Activated naive CD4-positive, alpha-beta T cell treated with anti-CD3 and anti-CD28 coated beads, Interleukin-2, amount 50 U/mL, for 24 hours (primary cell): ENCODE data around the gene PDE8B.
"Not testable (repeated sequence)": the region's sequence is repeated elsewhere in the genome, so short reads cannot be mapped to it uniquely, and the experiment has no call there.

Experiments used
- H3K27ac Mint-ChIP-seq: one replicate; pipeline ENCODE4 v1.8.0; 2021; ENCODE audit warnings: mild to moderate bottlenecking, mixed read lengths
- H3K27me3 Mint-ChIP-seq: one replicate; pipeline ENCODE4 v1.8.0; 2021; ENCODE audit warnings: mixed read lengths
- H3K36me3 Mint-ChIP-seq: one replicate; pipeline ENCODE4 v1.8.0; 2021; ENCODE audit warnings: mixed read lengths
- H3K4me1 Mint-ChIP-seq: one replicate; pipeline ENCODE4 v1.8.0; 2021; ENCODE audit warnings: mixed read lengths
- H3K4me3 Mint-ChIP-seq: one replicate; pipeline ENCODE4 v1.8.0; 2021; ENCODE audit warnings: mild to moderate bottlenecking, mixed read lengths
- H3K9me3 Mint-ChIP-seq: one replicate; pipeline ENCODE4 v1.8.0; 2021; ENCODE audit warnings: mixed read lengths

Gene PDE8B

GRCh38 chr5:77449981-77450380 lies 239.5 kb downstream of the PDE8B start:
- H3K27ac Mint-ChIP-seq = no peak overlapping the region
- no peaks in the 10 kb centered on the region for H3K27me3 Mint-ChIP-seq
- no peaks in the 10 kb centered on the region for H3K9me3 Mint-ChIP-seq
- H3K4me3 Mint-ChIP-seq = no peak overlapping the region
- H3K4me1 Mint-ChIP-seq = no peaks in the 10 kb centered on the region
- H3K36me3 Mint-ChIP-seq = peaks cover 30% of the 10 kb centered on the region

DNA sequence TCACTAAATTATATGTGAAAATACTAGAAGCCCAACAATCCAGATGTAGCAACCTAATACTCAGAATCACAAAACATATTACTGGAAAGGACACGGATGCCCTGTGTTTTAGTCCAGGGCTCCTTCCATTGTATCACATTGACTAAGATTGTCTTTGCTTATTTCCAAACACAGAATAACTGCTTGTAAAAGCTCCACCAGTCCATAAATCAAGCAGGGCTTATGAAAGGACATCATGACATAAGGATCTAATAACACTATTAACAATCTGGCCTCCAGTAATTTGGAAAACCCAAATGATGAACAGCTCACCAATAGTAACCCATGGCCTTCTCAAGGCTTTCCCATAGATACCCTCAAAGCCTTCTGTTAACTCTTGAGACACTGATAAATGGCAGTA lies 241.9 kb downstream of the PDE8B start:
- no peaks in the 10 kb centered on the region for H3K27me3 Mint-ChIP-seq
- no peaks in the 10 kb centered on the region for H3K9me3 Mint-ChIP-seq
- no peaks in the 10 kb centered on the region for H3K4me1 Mint-ChIP-seq
- H3K4me3 Mint-ChIP-seq = no peak overlapping the region
- H3K36me3 Mint-ChIP-seq = peaks cover 28% of the 10 kb centered on the region
- no peak overlapping the region for H3K27ac Mint-ChIP-seq

- Mint-ChIP-seq H3K27me3 (no peaks in the 10 kb centered on the region), H3K27ac (no peak overlapping the region), H3K9me3 (no peaks in the 10 kb centered on the region), H3K4me1 (no peaks in the 10 kb centered on the region), H3K36me3 (peaks cover 22% of the 10 kb centered on the region), H3K4me3 (no peak overlapping the region)
Observed at GRCh38 chr5:77454123-77454522, 243.6 kb downstream of the PDE8B start.

DNA sequence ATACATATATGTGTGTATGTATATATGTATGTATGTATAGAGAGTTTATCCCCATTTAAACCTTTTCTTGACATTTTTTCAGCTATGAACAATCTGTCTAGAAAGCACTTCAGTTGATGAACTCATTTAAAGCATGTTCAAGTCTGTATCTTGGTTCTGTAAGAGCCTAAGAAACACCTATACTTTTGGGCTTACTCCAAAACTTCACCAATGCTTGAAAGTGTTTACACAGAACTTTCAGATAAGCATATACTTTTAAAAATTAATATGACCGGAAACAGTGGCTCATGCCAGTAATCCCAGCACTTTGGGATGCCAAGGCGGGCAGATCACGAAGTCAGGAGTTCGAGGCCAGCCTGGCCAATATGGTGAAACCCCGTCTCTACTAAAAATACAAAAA lies 250.8 kb downstream of the PDE8B start:
- H3K9me3 Mint-ChIP-seq = no peaks in the 10 kb centered on the region
- H3K4me1 Mint-ChIP-seq = no peaks in the 10 kb centered on the region
- H3K27me3 Mint-ChIP-seq = no peaks in the 10 kb centered on the region
- peaks cover 9% of the 10 kb centered on the region for H3K36me3 Mint-ChIP-seq
- H3K27ac Mint-ChIP-seq = no peak overlapping the region
- no peak overlapping the region for H3K4me3 Mint-ChIP-seq

DNA sequence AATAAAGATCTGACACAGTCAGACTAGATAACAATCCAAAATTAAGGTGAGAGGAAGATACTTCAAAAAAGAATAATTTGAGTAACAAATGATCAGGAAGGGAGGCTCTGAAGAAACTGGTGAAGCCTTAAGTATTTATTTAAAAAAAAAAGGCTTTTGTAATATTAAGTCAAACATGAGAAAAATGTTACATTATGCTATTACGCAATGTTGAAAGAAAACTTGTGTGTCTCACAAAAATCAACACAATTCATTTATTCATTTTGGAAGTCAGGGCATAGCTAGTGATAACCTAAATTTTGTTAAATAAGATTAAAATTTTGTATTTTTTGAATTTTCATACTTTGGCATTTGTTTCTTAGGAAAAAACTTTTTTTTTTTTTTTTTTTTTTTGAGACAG lies 253.4 kb downstream of the PDE8B start:
- no peaks in the 10 kb centered on the region for H3K4me1 Mint-ChIP-seq
- H3K36me3 Mint-ChIP-seq = peaks cover 8% of the 10 kb centered on the region
- no peaks in the 10 kb centered on the region for H3K9me3 Mint-ChIP-seq
- H3K4me3 Mint-ChIP-seq = no peak overlapping the region
- no peak overlapping the region for H3K27ac Mint-ChIP-seq
- H3K27me3 Mint-ChIP-seq = no peaks in the 10 kb centered on the region

GRCh38 chr5:77468875-77469274 lies 258.4 kb downstream of the PDE8B start:
- not testable (repeated sequence) for H3K4me1 Mint-ChIP-seq, H3K4me3 Mint-ChIP-seq, H3K27ac Mint-ChIP-seq, H3K27me3 Mint-ChIP-seq, H3K9me3 Mint-ChIP-seq
- peaks cover 29% of the 10 kb centered on the region for H3K36me3 Mint-ChIP-seq

DNA sequence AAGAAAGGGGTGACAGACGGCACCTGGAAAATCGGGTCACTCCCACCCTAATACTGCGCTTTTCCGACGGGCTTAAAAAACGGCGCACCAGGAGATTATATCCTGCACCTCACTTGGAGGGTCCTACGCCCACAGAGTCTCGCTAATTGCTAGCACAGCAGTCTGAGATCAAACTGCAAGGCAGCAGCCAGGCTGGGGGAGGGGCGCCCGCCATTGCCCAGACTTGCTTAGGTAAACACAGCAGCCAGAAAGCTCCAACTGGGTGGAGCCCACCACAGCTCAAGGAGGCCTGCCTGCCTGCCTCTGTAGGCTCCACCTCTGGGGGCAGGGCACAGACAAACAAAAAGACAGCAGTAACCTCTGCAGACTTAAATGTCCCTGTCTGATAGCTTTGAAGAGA lies 264.6 kb downstream of the PDE8B start:
- H3K9me3 Mint-ChIP-seq, H3K27me3 Mint-ChIP-seq, H3K4me1 Mint-ChIP-seq, H3K4me3 Mint-ChIP-seq, H3K27ac Mint-ChIP-seq: not testable (repeated sequence)
- H3K36me3 Mint-ChIP-seq = peaks cover 28% of the 10 kb centered on the region
